Endometrium (tissue), 2 donors: Measurements from ENCODE around the gene ADA.
"Not testable (repeated sequence)": the region's sequence is repeated elsewhere in the genome, so short reads cannot be mapped to it uniquely, and the experiment has no call there.

Experiments
- FAIRE-seq: peaks from 2 replicates; lab custom pipeline; 2012; peaks lifted over from hg19 to GRCh38; lab: Jason Lieb, UNC
- donor health status: control.
- donor health status: control.

The ADA gene

GRCh38 chr20:44678990-44679611 is 27.6 kb upstream of the ADA start:
- FAIRE-seq: no peak

- FAIRE-seq: no peak
Observed at GRCh38 chr20:44678242-44678641, 26.7 kb upstream of the ADA start.

GRCh38 chr20:44672318-44672902 is 20.9 kb upstream of the ADA start:
- FAIRE-seq: not testable (repeated sequence)

- not testable (repeated sequence) for FAIRE-seq
Observed at GRCh38 chr20:44671541-44671940, 20.0 kb upstream of the ADA start.

GRCh38 chr20:44670851-44671250 is 19.4 kb upstream of the ADA start:
- not testable (repeated sequence) for FAIRE-seq

- FAIRE-seq: no peak
Observed at GRCh38 chr20:44666066-44666465, 14.6 kb upstream of the ADA start.

GRCh38 chr20:44664131-44664530 is 12.6 kb upstream of the ADA start:
- no peak for FAIRE-seq

GRCh38 chr20:44662261-44662660 is 10.8 kb upstream of the ADA start:
- FAIRE-seq: no peak

- FAIRE-seq: no peak
Observed at GRCh38 chr20:44660581-44660980, 9.1 kb upstream of the ADA start.

GRCh38 chr20:44659931-44660330 is 8.4 kb upstream of the ADA start:
- FAIRE-seq: no peak

GRCh38 chr20:44658810-44659209 is 7.3 kb upstream of the ADA start:
- no peak for FAIRE-seq

- no peak for FAIRE-seq
Observed at GRCh38 chr20:44657875-44658274, 6.4 kb upstream of the ADA start.

- no peak for FAIRE-seq
Observed at GRCh38 chr20:44656448-44656847, 4.9 kb upstream of the ADA start.

GRCh38 chr20:44654210-44654609 is 2.7 kb upstream of the ADA start:
- not testable (repeated sequence) for FAIRE-seq

- FAIRE-seq: no peak
Observed at GRCh38 chr20:44653546-44653945, 2.0 kb upstream of the ADA start.

- FAIRE-seq: no peak
Observed at GRCh38 chr20:44651434-44651683, 140 bp downstream of the ADA start.

GRCh38 chr20:44650771-44651433 is 597 bp downstream of the ADA start:
- FAIRE-seq: no peak

- no peak for FAIRE-seq
Observed at GRCh38 chr20:44649976-44650375, 1.5 kb downstream of the ADA start.

- no peak for FAIRE-seq
Observed at GRCh38 chr20:44649126-44649525, 2.4 kb downstream of the ADA start.

- FAIRE-seq: no peak
Observed at GRCh38 chr20:44648579-44648978, 2.9 kb downstream of the ADA start.

GRCh38 chr20:44648068-44648467 is 3.4 kb downstream of the ADA start:
- FAIRE-seq: no peak

GRCh38 chr20:44646641-44647274 is 4.7 kb downstream of the ADA start:
- no peak for FAIRE-seq

GRCh38 chr20:44646023-44646640 is 5.4 kb downstream of the ADA start:
- no peak for FAIRE-seq
